GM15510 (cell line): ENCODE measurements around the gene NPDC1.
A peak's percentile ranks its signal among the peaks of the same experiment; 100 is the strongest.

ENCODE experiments used
- POLR2A ChIP-seq: IDR thresholded peaks from 3 replicates; pipeline ENCODE4 v1.6.1; 2011; ENCODE audit warnings: borderline replicate concordance; ENCODE audit not compliant: insufficient read length; ENCODE audit errors: extremely low read depth

Gene NPDC1

GRCh38 chr9:137077758-137078693, 32.0 kb upstream of the NPDC1 start:
- TF ChIP-seq POLR2A = no peak

GRCh38 chr9:137077010-137077747, 31.2 kb upstream of the NPDC1 start, which contains the start of gene UAP1L1:
UAP1L1 (plus strand) TSS chr9:137077517; CDS start chr9:137077533, 16 bp downstream.
- peak; percentile 71 for TF ChIP-seq POLR2A

- no peak for TF ChIP-seq POLR2A
These were observed 30.6 kb upstream of the NPDC1 start for GRCh38 chr9:137076636-137077009.

DNA sequence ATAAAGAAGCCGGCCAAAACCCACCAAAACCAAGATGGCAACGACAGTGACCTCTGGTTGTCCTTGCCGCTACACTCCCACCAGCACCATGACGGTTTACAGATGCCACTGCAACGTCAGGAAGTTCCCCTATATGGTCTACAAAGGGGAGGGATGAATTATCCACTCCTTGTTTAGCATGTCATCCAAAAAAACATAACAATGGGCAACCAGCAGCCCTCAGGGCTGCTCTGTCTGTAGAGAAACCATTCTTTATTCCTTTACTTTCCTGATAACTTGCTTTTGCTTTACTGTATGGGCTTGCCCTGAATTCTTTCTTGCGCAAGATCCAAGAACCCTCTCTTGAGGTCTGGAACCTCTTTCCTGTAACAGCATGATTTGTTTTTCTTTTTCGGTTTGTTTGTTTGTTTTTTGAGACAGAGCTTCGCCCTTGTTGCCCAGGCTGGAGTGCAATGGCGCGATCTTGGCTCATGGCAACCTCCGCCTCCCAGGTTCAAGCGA, 29.3 kb upstream of the NPDC1 start:
- no peak for TF ChIP-seq POLR2A

- TF ChIP-seq POLR2A = no peak
These were observed 28.8 kb upstream of the NPDC1 start for GRCh38 chr9:137074657-137075274.

GRCh38 chr9:137073992-137074399, 28.0 kb upstream of the NPDC1 start:
- TF ChIP-seq POLR2A = no peak

- TF ChIP-seq POLR2A = no peak
These were observed 25.3 kb upstream of the NPDC1 start for GRCh38 chr9:137071282-137071681.

DNA sequence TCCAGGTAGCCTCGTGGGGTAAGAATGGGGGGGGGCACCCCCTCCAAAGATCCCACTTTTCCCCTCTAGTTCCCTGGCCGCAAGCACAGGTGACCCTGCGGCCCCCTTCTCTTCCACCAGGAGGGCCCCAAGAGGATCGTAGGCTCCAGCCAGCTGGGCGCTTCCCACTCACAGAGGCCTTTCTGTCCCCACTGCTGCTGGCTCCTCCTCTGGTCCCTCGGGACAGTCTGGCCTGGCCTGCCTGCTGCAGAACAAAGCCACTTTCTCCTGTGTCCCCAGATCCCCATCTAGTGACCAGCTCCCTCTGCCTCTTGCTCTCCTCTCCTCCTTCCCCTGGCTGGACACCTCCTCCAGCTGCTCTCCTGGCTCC, 24.9 kb upstream of the NPDC1 start:
- no peak for TF ChIP-seq POLR2A

GRCh38 chr9:137070201-137070905, 24.4 kb upstream of the NPDC1 start, which contains the start of gene SAPCD2:
SAPCD2 (minus strand) TSS chr9:137070557; CDS start chr9:137070460, 97 bp downstream.
- TF ChIP-seq POLR2A = peak; percentile 85

DNA sequence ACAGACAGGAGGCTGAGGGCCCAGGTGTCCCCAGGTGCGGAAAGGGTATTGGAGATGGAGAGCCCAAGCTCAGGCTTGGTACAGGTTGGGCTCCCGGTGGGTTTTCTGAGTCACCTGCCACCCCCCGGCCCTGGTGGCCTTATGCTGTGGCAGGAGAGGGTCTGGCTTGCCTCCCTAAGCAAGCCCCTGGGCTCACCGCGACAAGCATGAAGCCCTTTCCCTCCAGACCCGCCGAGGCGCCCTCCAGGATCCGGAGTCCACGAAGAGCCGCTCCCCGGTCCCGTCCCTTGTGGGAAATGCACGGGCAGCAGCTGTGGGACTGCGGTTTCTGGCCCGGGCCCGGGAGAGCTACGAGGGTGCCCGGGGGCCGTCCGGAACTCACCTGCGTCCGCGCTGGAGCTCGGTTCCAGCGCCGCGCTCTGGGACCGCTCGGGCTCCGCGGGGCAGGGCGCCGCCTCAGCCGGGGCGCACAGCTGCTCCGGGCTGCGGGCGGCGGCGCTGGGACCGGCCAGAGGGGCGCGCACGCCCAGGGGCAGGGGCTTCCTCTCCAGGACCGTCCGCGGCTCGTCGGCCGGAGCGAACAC, 23.6 kb upstream of the NPDC1 start:
- no peak for TF ChIP-seq POLR2A

DNA sequence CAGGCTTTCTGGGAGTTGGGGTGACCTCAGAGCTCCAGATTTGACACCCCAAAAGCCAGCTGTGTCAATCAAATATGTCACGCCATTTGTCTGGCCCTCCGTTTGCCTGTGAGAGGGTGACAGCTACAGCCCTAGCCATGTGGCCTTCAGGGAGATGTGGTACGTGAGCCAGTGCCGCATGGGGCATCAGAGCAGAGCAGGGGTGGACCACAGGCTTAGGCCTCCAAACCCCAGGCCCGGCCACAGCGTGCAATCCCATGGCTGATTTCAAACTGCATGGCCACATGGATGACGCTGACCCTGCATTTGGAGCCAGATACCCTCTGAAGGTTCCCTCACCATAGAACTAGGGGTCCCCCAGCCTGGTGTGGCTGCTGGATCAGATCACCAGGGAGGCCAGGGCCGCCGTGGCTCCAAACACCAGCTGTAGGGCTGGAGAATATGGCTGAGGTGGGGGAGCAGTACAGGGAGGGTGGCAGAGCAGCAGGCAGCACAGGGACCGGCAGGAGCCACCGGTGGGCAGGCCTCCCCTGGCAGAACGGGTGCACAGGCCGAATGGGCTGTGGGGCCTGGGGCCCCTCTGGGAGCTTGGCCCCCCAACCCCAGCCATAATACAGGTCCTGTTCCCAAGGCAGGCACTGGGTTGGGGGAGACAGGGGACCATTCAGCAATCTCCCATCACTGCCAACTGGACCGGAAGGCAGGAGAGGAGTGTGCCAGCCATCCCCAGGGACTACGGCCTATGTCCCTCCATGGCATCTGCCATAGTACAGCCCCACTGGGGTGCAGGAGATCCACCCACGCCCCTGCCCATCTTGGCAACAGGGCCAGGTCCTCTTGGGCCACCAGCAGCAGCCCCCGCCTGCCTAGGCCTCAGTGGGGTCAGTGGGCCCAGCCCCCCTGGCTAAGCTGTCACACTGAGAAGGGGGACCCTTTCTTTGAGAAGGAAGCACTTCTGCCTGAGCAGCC, 22.8 kb upstream of the NPDC1 start:
- TF ChIP-seq POLR2A = no peak

DNA sequence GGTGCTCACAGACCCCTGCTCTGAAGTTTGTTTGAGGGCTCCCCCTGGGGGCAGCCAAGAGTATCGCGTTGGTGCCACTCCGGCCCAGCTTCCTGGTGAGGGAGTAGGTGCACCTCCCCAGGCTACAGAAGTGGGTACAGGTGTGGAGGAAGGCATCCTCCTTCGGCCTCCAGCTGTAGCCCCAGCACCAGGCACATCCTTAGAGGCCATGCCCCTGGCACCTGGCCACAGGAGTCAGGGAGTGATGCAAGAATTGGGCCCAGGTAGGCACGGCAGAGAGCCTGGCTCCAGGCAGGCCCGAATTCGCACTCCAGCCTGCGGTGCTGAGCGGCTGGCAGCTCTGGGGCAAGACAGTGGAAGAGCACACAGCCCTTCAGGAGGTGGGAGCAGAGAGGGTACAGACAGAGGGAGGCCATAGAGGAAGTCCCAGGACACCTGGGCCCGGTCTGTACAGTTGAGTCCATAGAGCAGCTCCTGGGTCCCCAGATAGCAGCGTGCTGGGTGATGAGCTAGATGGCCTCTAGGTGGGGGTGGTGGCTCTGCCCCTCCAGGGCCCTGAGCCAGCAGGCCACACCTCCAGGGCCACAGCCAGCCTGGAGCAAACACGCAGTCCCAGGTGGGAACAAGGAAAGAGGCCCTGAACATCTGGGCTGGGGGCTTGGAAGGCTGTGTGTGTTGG, 22.0 kb upstream of the NPDC1 start:
- no peak for TF ChIP-seq POLR2A
